GM18502 (cell line): ENCODE data around the gene GART.

Source experiments
- ATAC-seq: cut with Tn5 transposase; IDR thresholded peaks from one replicate; pipeline ENCODE4 v1.9.1; 2021; ENCODE audit warnings: mild to moderate bottlenecking; ENCODE audit not compliant: unreplicated experiment, poor library complexity

Gene GART

DNA sequence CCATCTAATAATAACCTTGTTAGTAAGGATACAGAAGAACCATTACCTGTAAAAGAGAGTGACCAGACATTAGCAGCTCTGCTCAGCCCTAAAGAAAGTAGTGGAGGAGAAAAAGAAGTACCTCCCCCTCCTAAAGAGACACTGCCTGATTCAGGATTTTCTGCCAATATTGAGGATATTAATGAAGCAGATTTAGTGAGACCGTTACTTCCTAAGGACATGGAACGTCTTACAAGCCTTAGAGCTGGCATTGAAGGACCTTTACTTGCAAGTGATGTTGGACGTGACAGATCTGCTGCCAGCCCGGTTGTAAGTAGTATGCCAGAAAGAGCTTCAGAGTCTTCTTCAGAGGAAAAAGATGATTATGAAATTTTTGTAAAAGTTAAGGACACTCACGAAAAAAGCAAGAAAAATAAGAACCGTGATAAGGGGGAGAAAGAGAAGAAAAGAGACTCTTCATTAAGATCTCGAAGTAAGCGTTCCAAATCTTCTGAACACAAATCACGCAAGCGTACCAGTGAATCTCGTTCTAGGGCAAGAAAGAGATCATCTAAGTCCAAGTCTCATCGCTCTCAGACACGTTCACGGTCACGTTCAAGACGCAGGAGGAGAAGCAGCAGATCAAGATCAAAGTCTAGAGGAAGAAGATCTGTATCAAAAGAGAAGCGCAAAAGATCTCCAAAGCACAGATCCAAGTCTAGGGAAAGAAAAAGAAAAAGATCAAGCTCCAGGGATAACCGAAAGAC, 12.5 kb upstream of the GART start:
- no peak for ATAC-seq

DNA sequence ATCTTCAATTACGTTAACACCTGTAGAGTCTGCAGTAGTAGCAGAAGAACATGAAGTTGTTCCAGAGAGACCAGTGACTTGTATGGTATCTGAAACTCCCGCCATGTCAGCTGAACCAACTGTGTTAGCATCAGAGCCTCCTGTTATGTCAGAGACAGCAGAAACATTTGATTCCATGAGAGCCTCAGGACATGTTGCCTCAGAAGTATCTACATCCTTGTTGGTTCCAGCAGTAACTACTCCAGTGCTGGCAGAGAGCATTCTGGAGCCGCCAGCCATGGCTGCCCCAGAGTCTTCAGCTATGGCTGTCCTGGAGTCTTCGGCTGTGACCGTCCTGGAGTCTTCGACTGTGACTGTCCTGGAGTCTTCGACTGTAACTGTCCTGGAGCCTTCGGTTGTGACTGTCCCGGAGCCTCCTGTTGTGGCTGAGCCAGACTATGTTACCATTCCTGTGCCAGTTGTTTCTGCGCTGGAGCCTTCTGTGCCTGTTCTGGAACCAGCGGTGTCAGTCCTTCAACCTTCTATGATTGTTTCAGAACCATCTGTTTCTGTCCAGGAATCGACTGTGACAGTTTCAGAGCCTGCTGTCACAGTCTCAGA, 11.2 kb upstream of the GART start:
- ATAC-seq, result no peak

- ATAC-seq, result no peak
Observed at GRCh38 chr21:33552093-33552998, 10.4 kb upstream of the GART start.

DNA sequence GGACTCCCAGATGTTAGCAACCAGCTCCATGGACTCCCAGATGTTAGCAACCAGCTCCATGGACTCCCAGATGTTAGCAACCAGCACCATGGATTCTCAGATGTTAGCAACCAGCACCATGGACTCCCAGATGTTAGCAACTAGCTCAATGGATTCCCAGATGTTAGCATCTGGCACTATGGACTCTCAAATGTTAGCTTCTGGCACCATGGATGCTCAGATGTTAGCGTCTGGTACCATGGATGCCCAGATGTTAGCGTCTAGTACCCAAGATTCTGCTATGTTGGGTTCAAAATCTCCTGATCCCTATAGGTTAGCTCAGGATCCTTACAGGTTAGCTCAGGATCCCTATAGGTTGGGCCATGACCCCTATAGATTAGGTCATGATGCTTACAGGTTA, 9.7 kb upstream of the GART start:
- ATAC-seq, result no peak

- ATAC-seq, result no peak
Observed at GRCh38 chr21:33550772-33551660, 9.1 kb upstream of the GART start.

- no peak for ATAC-seq
Observed at GRCh38 chr21:33549848-33550771, 8.2 kb upstream of the GART start.

DNA sequence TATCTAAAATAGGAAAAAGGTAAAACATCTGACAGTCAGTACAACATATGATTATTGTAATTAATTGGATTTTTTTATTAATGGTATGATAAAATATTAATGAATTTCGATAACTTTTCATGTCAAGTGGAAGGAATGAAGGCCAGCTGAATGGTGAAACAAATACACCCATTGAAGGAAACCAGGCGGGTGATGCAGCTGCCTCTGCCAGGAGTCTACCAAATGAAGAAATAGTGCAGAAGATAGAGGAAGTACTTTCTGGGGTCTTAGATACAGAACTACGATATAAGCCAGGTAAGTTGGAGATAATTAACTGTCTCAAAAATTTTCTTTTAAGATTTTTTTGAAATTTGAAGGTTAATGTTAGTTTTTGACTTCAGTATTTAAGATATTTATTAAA, 4.2 kb upstream of the GART start:
- ATAC-seq, result no peak

GRCh38 chr21:33544451-33545195, 2.7 kb upstream of the GART start:
- ATAC-seq, result no peak

- no peak for ATAC-seq
Observed at GRCh38 chr21:33543505-33544129, 1.7 kb upstream of the GART start.

- ATAC-seq, result peak; percentile 95
Observed at GRCh38 chr21:33542640-33543504, 955 bp upstream of the GART start, which contains the start of gene SON. Gene SON, plus strand, starts transcription at chr21:33543038. Its CDS starts 55 bp downstream, at chr21:33543093.

GRCh38 chr21:33541105-33541711, 709 bp downstream of the GART start:
- no peak for ATAC-seq

DNA sequence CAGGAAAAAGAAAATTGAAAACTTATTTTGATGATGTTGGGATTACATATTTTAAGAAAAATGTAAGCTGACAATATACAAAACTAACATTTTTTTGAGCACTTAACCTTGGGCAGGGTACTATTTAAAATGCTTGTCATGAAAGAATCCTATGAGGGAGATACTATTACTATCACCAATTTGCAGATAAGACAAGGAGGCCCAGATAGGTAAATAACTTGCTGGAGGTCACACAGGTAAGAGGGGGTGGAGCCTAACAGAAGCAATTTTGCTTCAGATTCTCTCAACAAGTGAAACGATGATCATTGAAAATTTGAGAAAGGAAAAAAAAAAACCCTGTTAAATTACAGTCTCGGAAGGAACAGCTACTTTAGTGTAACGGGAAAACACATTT, 1.2 kb downstream of the GART start:
- ATAC-seq, result no peak

DNA sequence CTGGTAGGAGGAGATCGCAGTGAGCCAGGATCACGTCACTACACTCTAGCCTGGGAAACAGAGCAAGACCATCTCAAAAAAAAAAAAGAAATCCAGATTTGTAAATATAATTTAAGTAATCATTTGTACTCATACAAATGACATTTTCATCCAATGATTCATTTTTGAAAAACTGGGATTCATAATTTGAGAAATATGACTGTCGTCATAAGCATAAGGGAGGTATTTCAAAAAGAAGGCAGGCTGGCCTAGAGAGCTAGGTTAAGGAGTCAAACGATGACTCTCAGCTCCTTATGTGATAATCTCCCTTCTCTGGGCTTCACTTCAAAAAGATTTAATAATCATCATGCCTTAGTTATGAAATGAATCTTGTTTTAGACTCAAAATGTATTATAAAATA, 2.3 kb downstream of the GART start:
- no peak for ATAC-seq

DNA sequence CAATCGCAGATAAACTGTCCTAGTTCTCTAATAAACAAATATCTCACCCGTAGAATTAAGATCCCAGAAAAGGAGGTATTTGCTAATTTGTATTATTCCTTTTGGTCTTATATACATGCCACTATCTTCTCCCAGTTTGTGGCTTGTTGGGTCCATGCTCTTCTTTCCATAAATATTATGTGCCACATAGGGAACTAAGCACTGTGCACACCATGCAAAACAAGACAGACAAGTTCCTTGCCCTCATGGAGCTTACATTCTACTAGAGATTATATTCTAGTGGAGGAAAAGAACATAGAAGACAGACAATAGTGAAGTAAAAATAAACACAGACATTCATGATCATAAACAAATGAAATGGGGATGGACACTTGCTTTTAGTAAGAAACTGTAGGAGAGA, 4.7 kb downstream of the GART start:
- ATAC-seq, result no peak

DNA sequence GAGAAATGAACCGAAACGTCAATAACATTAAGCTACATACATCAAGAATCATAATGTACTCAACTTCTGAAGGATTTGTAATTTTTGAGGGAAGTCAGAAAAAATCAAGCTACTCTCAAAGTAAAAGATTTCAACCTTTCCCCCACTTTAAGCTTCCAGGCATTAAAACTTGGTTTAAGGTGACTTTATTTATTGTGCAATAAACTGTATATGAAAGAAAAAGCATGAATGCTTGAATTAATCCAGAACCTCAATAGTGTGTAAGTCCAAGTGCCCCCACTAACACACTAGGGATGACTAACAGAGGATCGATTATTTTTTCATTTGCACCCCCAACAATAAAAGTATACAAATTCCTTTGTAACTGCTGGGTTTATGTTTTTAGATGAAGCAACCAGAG, 10.9 kb downstream of the GART start:
- ATAC-seq, result no peak

- no peak for ATAC-seq
Observed at GRCh38 chr21:33522953-33523349, 19.0 kb downstream of the GART start.
